Panc1 (cell line): ENCODE results near the gene PLCH1. TPM values are rescaled to one million over a fixed set of nuclear protein-coding genes. Genes with fewer than 3 reads are reported as not detected.

ENCODE experiments used
- ATAC-seq: fragments of 200-7000 bp; cut with Tn5 transposase; 2 replicates; pipeline ENCODE4 v1.9.1; 2020; ENCODE audit warnings: mild to moderate bottlenecking, moderate library complexity
- BruUV-seq: library from RNA; stranded (reverse); fragments of 400-500 nt; replicated peaks from 2 replicates; lab custom pipeline; 2021; lab: Mats Ljungman, UMichigan
- CTCF ChIA-PET: fragments of 300-600 bp; sonication (Branson Sonifier 250); formaldehyde crosslinking; loops from one replicate; lab custom pipeline; 2022; ENCODE audit warnings: antibody characterized with exemption; lab: Charles Lee
- POLR2A ChIA-PET: fragments of 300-600 bp; sonication (Branson Sonifier 250); formaldehyde crosslinking; loops from one replicate; lab custom pipeline; 2022; ENCODE audit warnings: antibody characterized with exemption; lab: Charles Lee
- DNase-seq: peaks from one replicate; pipeline ENCODE4 v3.0.0-alpha.2; 2010; ENCODE audit warnings: low read depth, low spot score
- H3K27ac ChIP-seq: 2 replicates; pipeline ENCODE4 v1.5.1; 2011; ENCODE audit warnings: mild to moderate bottlenecking, low read length, inconsistent platforms
- H3K27me3 ChIP-seq: fragments of 200-500 bp; sonication (Bioruptor generic); 2 replicates; pipeline ENCODE4 v1.6.0; 2014; ENCODE audit warnings: low read length, inconsistent platforms; ENCODE audit not compliant: control insufficient read depth, insufficient read depth
- H3K36me3 ChIP-seq: fragments of 200-500 bp; sonication (Bioruptor generic); 2 replicates; pipeline ENCODE4 v1.5.1; 2014; ENCODE audit warnings: inconsistent platforms, mild to moderate bottlenecking, low read length, moderate library complexity; ENCODE audit not compliant: control insufficient read depth, insufficient read depth
- H3K4me1 ChIP-seq: 2 replicates; pipeline ENCODE4 v1.5.1; 2011; ENCODE audit warnings: inconsistent platforms, mild to moderate bottlenecking, low read length, moderate library complexity; ENCODE audit not compliant: control insufficient read depth, insufficient read depth
- H3K4me3 ChIP-seq, 2 experiments: 2 replicates each; pipeline ENCODE4 v1.5.1; 2011 to 2012; ENCODE audit warnings: low read depth in 2 of 2, low read length in 2 of 2, mild to moderate bottlenecking in 2 of 2, inconsistent platforms in 1 of 2, moderate library complexity in 1 of 2
- H3K9me3 ChIP-seq: fragments of 200-500 bp; sonication (Bioruptor generic); 2 replicates; pipeline ENCODE4 v1.5.1; 2014; ENCODE audit warnings: low read depth, mild to moderate bottlenecking, inconsistent platforms, low read length, moderate library complexity; ENCODE audit not compliant: control insufficient read depth, insufficient read depth
- CTCF ChIP-seq: fragments of 450-650 bp; IDR thresholded peaks from 2 replicates; pipeline ENCODE4 v1.5.1; 2017; ENCODE audit warnings: mild to moderate bottlenecking
- POLR2AphosphoS5 ChIP-seq: IDR thresholded peaks from 2 replicates; pipeline ENCODE4 v1.6.1; 2012; ENCODE audit warnings: mild to moderate bottlenecking, low read depth, low read length, moderate library complexity
- REST ChIP-seq, 2 experiments: IDR thresholded peaks; 2 replicates each; pipeline ENCODE4 v1.6.1; 2011 to 2012; ENCODE audit warnings: low read depth in 2 of 2, control low read depth in 1 of 2, low read length in 1 of 2, mild to moderate bottlenecking in 1 of 2, moderate library complexity in 1 of 2; ENCODE audit not compliant: insufficient read depth in 1 of 2
- SIN3A ChIP-seq: IDR thresholded peaks from 2 replicates; pipeline ENCODE4 v1.6.1; 2012; ENCODE audit warnings: low read depth, mild to moderate bottlenecking, low read length, moderate library complexity, borderline replicate concordance; ENCODE audit not compliant: insufficient read depth
- TCF7L2 ChIP-seq: IDR thresholded peaks from 2 replicates; pipeline ENCODE4 v1.6.1; 2011; ENCODE audit warnings: mild to moderate bottlenecking, low read depth, low read length, inconsistent platforms
- in situ Hi-C: cut with HindIII; loops from 2 replicates; pipeline ENCODE4 v1.10.0; 2016; ENCODE audit warnings: low sequenced_read_pairs, low pct_unique_long_range_greater_than_20kb
- intact Hi-C: fragments of 100-400 bp; cut with micrococcal nuclease; formaldehyde crosslinking; loops from one replicate; pipeline ENCODE4 v1.10.0; 2022; ENCODE audit not compliant: unreplicated experiment
- total RNA-seq: library from RNA; stranded (reverse); gene quantifications from one replicate; pipeline ENCODE4 v1.2.1, GENCODE V29; 2021; ENCODE audit not compliant: unreplicated experiment

The PLCH1 gene
- total RNA-seq, 1 experiment from 2014 or later = 0.03 TPM

GRCh38 chr3:155643581-155644165, 101.2 kb downstream of the PLCH1 start:
- TF ChIP-seq CTCF = no peak
- no peak for TF ChIP-seq SIN3A
- TF ChIP-seq TCF7L2 = no peak
- TF ChIP-seq REST (IDR thresholded peaks at IDR 0.05; ENCODE audit: insufficient read depth in 1 of 2, low read depth in 2 of 2, low read length in 1 of 2) = no peak
- TF ChIP-seq POLR2AphosphoS5 = no peak
- ChIA-PET POLR2A (no interaction called here), CTCF (no interaction called here)
- Histone ChIP-seq H3K36me3 (no peaks in the 10 kb centered on the region), H3K4me1 (no peaks in the 10 kb centered on the region), H3K27me3 (no peaks in the 10 kb centered on the region; the same call in 1 of the 2 replicates), H3K4me3 (no peak overlapping the region), H3K27ac (no peak overlapping the region), H3K9me3 (no peaks in the 10 kb centered on the region)
- ATAC-seq (no peak), DNase-seq (no peak)
- in situ Hi-C loops = no loop called here
- no TSS peak for BruUV-seq
- intact Hi-C loops = no loop called here

- DNase-seq (no peak), ATAC-seq (no peak)
- H3K27ac ChIP-seq = no peak overlapping the region
- H3K27me3 ChIP-seq = no peaks in the 10 kb centered on the region; the same call in 1 of the 2 replicates
- POLR2A ChIA-PET = no interaction called here
- intact Hi-C loops = no loop called here
- no peaks in the 10 kb centered on the region for H3K4me1 ChIP-seq
- CTCF ChIA-PET = no interaction called here
- H3K36me3 ChIP-seq = no peaks in the 10 kb centered on the region
- H3K4me3 ChIP-seq = no peak overlapping the region
- no peak for TF ChIP-seq TCF7L2
- no peak for TF ChIP-seq POLR2AphosphoS5
- TF ChIP-seq CTCF = no peak
- no peak for TF ChIP-seq SIN3A
- TF ChIP-seq REST (IDR thresholded peaks at IDR 0.05; ENCODE audit: insufficient read depth in 1 of 2, low read depth in 2 of 2, low read length in 1 of 2) = no peak
- in situ Hi-C loops = no loop called here
- no peaks in the 10 kb centered on the region for H3K9me3 ChIP-seq
- no TSS peak for BruUV-seq
Observed at GRCh38 chr3:155641956-155642355, 102.9 kb downstream of the PLCH1 start.
